G401 (cell line): ENCODE data around the gene SHLD1. TPM values are rescaled to one million over a fixed set of nuclear protein-coding genes. Genes with fewer than 3 reads are reported as not detected.

Source experiments
- DNase-seq: peaks from one replicate; pipeline ENCODE4 v3.0.0-alpha.2; 2015; ENCODE audit warnings: low spot score
- in situ Hi-C: cut with HindIII; loops from 2 replicates; pipeline ENCODE4 v1.10.0; 2016; ENCODE audit warnings: low sequenced_read_pairs, mixed read lengths
- total RNA-seq: library from RNA; depleted of rRNA; stranded (reverse); fragments of >200 nt; shearing (Covaris generic); gene quantifications from 2 replicates; pipeline ENCODE4 v1.2.3, GENCODE V29; 2014

The SHLD1 gene
- total RNA-seq, 1 experiment from 2014 or later: 3.2 TPM

DNA sequence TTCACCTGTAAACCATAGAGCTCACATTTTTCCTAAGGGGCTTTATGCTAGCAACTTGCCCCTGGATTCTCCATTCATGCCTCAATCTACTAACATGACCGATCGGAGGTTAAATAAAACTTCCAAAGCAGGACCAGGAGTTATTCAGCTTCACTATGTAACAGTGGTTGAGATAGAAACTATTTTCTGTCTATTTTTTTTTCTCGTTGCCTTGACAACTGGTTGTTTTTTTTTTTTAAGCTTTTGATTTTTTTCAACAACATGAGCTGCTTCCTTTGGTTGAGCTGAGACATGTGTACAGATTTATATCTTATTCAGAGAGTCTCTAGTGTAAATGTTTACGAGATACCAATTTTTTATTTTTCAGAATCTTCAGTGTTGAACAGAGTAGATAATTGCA is 85.7 kb downstream of the SHLD1 start:
- no peak for DNase-seq
- in situ Hi-C loops: no loop called here

DNA sequence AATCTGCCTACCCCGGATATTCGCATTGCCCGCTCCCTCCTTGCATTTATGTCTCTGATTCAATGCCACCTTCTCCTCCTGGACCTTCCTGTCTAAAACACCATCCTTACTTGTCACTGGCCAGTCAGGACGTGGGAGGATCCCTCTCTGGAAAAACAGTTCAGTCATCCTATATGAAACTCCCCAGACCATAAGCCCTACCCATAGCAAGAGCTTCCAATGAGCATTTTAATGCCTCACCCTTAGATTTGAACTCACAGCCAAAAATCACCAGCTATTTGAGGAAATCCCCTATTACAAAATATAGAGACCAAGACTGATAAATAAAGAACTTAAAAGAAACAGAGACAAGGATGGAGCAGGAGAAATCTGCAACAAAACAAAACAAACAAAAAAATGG is 86.4 kb downstream of the SHLD1 start:
- in situ Hi-C loops: no loop called here
- no peak for DNase-seq

DNA sequence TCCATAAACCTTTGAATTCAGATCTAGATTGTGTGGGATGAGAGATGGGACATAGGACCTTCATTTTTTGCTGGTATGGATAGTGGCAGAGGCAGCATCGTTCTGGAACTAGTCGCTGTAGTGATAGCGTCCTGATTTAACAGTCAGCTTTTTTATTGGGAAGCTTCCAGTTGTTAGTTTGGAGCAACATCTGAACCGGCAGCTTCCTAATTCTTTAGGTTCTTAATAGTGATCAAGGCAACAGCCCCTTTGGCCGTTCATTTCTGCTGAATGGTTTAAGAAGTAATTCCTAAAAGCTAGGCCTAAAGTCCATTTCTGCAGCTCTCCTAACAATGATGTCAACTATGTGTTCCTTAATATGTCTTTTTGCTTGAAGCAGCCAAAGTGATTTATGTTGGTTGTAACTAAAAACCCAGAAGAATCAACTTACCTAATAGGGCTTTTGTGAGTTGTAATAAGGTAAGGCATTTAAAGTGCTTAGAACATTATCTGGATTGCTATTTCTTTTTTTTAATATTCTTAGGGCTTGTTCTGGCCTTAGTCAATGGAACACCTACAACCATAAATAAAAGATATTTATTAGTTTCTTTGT is 90.3 kb downstream of the SHLD1 start:
- no peak for DNase-seq
- in situ Hi-C loops: no loop called here

DNA sequence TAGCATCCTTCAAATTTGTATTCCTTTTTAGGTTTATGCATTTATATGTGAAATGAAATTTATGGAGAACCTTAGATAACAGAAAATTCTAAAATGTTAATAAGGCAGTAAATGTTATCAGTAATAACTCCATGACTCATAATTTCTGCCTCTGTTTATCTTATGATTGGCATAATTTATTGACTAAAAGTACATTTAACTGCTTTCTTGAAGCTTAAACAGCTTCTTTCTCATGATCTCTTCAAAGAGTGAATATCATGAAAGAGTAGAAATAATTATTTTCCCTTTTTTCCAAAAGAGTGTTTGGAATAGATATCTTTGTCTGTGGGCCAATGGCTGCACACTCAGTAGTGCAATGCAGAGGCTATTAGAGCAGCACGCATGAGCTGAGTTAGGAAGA is 91.3 kb downstream of the SHLD1 start:
- in situ Hi-C loops: no loop called here
- DNase-seq: no peak

DNA sequence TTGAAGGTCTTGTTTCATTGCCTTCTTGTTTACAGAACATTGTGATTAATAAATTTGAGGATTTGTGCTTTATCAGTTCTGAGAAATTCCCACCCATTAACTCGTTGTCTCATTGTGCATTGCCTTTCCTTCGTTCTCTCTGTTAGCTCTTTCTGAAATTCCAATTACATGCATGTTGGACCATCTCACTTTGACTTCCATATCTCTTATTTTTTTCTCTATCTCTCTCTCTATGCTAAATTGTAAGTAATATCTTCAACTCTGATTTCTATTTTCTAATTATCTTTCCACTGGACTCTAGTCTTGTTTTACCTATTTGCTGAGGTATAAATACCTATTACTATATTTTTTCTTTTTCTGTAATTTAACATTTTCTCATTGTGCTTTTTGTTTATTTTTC is 92.3 kb downstream of the SHLD1 start:
- in situ Hi-C loops: no loop called here
- DNase-seq: no peak

DNA sequence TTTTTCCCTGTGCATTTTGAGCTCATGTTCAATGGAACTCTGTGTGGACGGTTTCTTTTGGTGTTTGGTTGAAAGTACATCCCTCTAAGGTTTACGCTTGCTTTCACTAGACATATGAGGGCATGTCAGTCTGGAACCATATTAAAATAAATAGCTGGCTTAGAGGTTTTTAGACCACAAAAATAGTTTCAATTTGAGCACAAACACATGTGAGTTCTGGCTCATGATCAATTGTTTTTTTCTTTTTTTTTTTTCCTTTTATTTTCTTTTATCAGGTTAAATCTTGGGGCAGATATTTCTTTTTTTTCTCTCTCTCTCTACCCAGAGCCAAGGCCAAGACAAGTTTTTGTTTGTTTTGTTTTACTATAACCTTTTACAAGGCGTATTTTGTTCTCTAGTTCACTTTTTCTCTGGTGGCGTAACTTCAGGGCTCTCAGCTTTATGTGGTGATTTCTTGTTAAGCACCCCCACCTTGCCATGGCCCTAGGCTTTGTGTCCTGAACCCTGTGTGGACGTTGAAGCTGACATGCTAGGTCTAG is 92.9 kb downstream of the SHLD1 start:
- DNase-seq: no peak
- in situ Hi-C loops: no loop called here

DNA sequence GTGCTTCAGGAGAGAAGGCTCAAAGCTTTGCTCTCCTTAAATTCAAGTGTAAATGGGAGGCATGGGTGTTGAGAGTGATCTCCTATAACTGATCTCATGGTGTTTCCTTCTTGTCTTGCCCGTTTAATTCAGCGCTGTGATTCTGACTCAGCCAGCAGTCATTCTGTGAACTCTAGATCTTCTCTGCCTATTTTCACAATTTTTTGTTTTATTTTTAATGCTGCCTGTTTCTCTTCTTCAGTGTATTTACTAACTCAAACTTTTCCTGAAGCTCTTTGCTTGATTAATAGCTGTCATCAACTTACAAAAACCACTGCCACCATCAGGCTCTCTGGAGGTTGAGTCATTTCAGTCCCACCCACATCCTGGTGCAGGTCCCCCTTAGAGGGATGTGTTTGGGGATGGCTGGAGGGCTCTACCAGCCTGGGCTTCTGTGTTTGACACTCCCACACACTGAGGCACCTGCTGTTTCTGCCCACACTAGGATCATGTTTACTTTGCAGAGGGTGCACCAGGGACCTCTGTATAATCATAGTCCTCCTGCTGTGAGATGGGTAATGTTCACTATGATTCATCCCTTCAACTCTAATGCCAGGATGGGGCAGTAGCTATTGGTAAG is 94.0 kb downstream of the SHLD1 start:
- in situ Hi-C loops: no loop called here
- DNase-seq: no peak

DNA sequence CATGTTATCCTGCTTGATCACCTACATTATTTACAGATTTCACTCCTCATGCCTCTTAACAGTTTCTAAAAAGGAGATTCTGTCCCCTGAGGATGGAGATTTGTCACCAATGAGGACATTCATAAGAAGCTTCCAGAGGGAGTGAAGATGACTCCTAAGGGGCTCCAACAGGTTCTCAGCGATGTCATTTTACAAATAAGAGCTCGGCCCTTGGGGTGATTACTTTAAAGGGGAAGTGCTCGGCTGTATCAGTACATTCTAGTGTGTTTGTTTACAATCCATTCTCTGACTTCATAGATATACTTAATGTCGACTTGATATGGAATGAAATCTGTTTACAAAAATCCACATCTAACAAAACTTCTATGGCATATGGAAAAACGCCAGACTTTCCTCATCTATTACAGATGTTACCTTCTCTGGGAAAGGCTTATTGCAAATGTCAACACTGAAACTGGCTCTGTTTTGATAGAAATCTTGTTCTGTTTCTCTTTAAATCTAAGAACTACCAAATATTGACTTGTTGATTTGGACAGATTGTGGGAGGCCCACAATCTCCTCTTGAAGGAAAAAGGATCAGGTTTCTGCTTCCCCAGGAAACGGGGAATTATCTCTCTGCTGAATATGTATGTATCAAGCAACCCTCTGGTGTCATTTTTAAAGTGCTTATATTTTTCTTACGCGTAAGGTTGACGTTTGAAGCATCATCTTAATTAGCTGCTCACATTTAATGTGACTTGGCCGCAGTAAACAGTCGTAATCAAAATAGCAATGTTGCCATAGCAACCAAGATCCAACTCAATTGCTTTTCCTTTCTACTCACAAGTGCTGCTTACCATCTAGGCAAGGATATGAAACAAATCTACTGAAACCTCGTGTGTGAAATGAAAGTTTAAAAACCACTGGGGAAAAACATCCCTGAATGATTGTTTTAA is 95.7 kb downstream of the SHLD1 start:
- DNase-seq: peak; percentile 85
- in situ Hi-C loops: no loop called here

DNA sequence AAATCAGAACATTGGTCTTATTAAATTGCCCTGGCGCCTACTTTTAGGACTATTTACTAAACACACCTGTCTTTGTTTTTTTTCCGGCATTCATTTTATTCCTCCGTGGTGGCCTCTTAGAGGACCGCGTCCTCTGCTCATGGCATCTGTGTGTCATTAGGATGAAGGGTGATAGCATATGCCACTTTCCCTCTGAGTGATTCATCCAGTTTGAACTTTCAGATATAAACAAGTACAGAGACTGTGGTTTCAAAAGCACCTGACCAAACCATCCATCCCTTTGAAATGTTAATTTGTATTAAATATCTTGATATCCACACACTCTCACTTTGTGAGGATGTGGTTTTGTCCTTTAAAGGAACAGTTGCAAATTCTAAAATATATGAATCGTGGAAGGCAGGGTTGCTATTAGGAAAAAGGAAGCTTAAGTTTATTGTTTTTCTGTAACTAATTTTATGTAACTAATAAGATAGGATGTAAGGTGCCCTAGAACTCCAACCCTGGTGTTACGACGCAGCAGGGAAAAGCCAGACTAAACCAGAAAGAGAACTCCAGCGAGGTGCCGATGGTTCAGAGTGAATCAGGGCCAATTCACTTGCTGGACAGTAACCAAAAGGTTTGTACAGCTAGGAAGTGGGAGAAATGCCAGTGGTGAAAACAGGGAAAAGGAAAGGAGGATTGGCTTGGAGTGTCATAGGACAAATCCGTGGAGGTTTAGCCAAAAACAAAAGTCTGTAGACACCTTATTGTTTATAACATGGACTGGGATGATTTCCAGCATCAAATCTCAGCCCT is 98.7 kb downstream of the SHLD1 start:
- DNase-seq: peak; percentile 97
- in situ Hi-C loops: no loop called here

DNA sequence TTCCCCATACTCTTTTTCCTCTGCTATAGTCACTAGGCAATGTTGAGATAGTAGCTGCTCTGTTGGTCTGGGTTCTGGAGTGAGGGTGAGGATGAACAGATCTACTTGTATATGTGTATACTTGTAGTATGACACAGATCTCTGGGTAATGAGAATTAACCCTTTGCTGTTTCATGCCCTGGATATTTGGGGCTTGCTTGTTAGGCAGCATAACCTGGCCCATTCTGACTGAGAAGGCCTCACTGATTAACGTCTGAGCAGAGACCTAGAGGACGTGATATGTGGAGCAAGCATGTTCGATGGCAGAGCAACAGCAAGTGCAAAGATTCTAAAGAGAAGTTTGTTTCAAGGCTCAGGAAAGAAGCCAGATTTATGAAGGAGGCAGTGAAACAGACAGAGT is 105.7 kb downstream of the SHLD1 start:
- in situ Hi-C loops: no loop called here

DNA sequence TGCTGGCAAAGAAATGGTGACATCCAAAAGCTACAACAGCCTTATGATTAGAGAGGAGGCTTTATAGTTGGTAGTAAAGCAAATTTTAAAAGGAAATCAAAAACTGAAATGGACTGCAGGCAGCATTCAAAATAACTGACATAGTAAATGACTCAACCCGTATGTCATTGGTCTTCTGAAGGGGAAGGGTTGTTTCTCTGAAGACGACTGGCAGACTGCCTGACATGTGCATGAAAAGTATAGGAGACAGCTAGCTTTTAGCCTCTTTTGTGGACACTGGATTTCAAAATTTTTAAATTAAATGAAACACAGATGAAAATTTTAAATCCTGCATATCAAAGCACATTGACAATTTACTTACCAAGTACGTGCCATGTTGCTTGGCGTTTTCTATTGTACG is 109.4 kb downstream of the SHLD1 start:
- no peak for DNase-seq
- in situ Hi-C loops: no loop called here

More for the DNA sequence above, 105.7 kb downstream of the SHLD1 start:
- DNase-seq: no peak

DNA sequence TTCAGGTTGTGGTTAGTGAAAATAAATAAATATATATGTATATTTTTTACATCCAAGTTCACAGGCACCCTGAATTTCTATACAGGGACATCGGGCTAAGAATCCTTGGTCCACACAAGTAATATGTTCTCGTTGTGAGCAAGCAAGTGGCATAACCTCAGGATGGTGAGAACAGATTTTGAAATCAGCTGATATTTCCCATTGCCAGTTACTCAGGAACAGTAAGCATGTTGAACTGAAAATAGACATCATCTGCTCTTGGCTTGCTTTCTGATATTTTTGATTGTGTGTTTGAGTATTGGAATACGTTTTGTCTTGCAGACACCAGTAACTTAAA is 112.5 kb downstream of the SHLD1 start:
- DNase-seq: peak; percentile 89
- in situ Hi-C loops: no loop called here

DNA sequence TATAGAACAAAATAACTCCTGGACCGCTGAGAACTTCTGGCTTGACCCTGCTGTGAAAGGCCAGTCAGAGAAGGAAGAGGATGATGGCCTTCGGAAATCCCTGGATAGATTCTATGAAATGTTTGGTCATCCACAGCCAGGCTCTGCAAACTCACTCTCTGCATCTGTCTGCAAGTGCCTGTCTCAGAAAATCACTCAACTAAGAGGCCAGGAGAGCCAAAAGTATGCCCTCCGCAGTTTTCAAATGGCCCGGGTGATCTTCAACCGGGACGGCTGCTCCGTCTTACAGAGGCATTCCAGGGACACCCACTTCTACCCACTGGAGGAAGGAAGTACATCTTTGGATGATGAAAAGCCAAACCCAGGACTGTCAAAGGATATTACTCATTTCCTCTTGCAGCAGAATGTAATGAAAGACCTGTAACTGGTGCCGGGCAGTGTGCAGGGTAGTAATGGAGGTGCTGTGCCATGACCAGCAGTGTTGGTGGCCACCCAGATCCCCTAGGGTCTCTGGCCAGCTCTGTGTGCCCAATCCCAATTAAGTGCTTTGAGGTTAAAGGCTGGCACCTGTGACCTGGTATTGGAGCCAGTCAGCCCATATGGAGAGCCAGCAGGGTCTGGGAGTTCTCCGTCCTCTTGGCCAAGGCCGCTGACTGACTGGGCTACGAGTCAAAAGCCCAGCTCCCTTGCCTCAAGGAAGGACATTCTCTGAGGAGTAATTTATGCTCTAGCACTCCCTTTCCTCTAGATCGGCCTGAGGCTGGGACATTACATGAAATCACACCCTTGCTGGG is 113.0 kb downstream of the SHLD1 start:
- in situ Hi-C loops: no loop called here
- peak; percentile 99 for DNase-seq

DNA sequence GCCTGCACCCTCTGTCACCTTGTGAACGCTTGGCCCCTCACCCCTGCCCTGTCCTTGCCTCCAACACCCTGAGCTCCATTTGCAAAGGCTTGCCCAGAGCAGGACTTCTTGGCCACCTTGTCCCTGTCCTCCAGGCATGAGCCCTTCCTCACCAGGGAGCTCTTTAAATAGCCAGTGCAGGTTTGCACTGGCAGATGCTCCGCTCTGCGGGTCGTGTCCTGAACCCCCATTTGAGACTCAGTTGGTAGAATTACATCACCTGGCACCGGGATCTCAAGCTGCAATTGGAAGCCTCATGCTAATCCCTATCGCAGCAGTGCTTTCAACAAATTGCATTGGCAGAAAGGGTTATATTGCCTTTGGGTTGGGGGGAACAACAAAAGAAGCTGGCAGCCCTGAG is 114.2 kb downstream of the SHLD1 start:
- in situ Hi-C loops: no loop called here

DNA sequence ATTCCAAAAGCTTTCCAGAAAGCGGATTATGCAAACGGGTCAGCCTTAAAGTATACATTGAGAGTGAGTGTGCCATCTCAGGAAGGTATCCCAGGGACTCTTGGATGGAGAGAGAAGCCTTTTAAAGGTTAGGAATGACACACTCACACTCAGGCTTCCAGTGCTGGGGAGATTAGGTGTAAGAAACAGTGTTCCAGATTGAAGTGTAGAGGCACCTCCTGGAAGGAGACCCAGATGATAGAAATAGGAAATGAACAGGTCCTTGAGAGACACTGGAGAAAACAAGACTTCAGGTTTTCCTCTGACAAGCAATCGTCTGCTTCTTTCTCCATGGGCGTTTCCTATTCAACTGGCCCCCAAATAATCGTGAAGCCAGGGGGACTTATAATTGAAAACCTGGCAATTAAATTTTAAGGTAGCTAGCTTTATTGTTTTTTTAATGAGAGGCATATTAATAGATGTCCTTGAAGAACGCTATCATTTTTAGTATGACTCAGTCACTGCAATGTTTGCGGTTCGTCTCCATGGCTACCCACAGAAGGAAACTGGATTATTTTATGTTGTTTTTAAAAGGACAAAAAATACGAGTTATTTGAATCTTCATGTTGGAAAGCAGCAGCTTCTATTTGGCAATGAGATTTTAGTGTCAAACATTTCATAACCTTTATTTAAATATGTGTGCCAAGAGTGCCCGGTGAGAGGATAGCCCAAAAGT is 114.8 kb downstream of the SHLD1 start:
- in situ Hi-C loops: no loop called here

More for the DNA sequence above, 114.2 kb downstream of the SHLD1 start:
- DNase-seq: peak; percentile 99

DNA sequence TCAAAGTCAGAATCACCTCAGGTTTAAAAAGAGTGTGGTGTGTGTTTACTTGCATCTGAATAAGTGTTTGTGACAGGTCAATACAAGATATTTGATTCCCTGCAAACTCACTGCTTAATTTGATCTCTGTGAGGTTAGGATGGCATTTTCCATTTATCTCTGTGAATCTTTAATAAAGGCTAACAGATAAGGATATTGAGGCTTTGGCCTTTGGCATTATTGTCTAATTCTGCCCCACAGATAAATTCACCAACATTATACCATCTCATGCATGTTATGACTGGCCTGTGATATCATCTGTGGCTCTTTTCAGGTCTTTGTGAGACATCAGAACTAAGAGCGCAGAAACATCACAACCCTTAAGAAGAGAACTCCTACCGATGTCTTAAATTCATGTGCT is 115.4 kb downstream of the SHLD1 start:
- in situ Hi-C loops: no loop called here
- no peak for DNase-seq

More for the DNA sequence above, 114.8 kb downstream of the SHLD1 start:
- DNase-seq: no peak

DNA sequence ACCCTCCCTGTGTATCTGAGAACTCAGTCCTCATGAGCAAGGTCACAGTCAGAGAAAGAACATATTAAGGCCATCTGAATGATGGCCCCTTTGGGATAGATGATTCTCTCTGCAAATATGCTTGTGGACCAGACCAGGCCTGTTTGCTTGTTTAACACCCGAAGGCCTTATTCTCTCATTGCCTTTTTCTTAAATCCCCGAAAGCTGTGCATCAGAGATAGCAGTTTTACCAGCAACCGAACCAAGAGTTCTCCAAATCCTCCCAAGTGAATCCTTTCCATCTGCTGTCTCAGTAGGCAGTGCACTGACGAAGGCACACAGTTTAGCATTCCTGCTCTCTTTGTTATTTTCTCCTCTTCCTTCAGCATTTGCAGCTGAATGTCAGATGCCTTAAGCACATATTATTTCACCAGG is 120.4 kb downstream of the SHLD1 start:
- in situ Hi-C loops: no loop called here

More for the DNA sequence above, 120.4 kb downstream of the SHLD1 start:
- peak; percentile 84 for DNase-seq
